Suprapubic skin (tissue), 4 donors: ENCODE results near the gene PTPRD.

Source experiments
- CTCF ChIP-seq, 2 donors: fragments of 200-600 bp in 1 of 2; fragments of 450-650 bp in 1 of 2; sonication (generic) in 1 of 2; IDR thresholded peaks; one replicate each; pipeline ENCODE4 v1.5.1; 2016 to 2019; ENCODE audit warnings: antibody characterized with exemption in 2 of 2, mild to moderate bottlenecking in 1 of 2, moderate library complexity in 1 of 2
- POLR2A ChIP-seq, 2 donors: fragments of 450-650 bp; IDR thresholded peaks; one replicate each; pipeline ENCODE4 v1.6.1; 2017; ENCODE audit warnings: antibody characterized with exemption in 2 of 2, mild to moderate bottlenecking in 2 of 2, moderate library complexity in 2 of 2
- POLR2AphosphoS5 ChIP-seq, 3 donors: sonication (generic); formaldehyde crosslinking; IDR thresholded peaks; one replicate each; pipeline ENCODE4 v1.6.1; 2017; ENCODE audit warnings: antibody characterized with exemption in 3 of 3

DNA sequence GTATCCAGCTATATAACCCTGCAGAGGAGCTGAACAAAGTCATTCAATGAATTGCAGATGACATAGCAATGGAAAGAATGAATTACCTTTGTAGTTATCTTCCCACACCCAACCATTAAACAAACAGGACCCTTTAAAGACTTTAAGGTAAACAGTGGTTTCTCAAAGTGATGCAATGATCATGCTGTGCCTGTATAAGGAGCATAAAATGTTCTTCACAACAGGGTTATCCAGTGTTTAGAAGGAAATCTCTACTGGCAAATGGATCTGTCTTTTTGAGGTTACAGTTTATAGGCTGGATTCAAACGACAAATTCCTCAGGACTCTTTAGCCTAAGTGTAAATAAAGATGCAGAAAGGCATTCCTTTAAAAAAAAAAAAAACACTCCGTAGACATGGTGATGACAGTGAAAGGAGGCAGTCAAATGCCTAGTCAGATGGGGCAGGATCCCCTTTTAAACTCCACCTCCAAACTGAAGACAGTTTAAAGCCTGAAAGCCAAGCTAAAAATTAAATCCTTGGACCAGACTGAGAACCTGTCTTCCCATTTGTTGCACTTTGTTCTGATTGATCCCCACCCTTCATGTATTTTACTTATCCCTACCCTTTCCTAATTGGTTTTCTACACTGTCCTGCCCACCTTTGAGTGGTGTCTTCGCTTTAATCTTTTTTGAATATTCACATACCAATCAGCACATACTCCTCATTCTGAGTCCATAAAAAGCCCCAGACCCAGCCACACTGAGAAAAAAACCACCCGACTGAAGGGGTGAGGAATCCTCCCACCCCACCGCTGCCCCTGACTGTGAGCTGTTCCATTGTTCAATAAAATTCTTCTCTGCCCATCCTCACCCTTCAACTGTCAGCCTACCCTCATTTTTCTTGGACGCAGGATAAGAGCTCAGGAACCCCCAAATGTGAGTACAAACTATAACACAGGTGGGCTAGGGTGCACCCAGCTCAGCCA is 2052.0 kb downstream of the PTPRD start:
- no peak for TF ChIP-seq POLR2A (IDR thresholded peaks at IDR 0.05)
- TF ChIP-seq CTCF (IDR thresholded peaks at IDR 0.05), result no peak
- TF ChIP-seq POLR2AphosphoS5 (IDR thresholded peaks at IDR 0.05), result no peak
